HepG2 (cell line): Measurements from ENCODE around the gene ELOVL5. TPM values are rescaled to one million over a fixed set of nuclear protein-coding genes. Genes with fewer than 3 reads are reported as not detected.

ENCODE experiments used
- ATAD3A ChIP-seq: sonication (generic); formaldehyde crosslinking; IDR thresholded peaks from 2 replicates; pipeline ENCODE4 v1.4.0; 2020; ENCODE audit warnings: missing genetic modification reagents
- BCL6 ChIP-seq: IDR thresholded peaks from 2 replicates; pipeline ENCODE4 v1.6.1; 2016; ENCODE audit warnings: missing genetic modification reagents, missing compliant biosample characterization
- FOXA1 ChIP-seq, 2 experiments: fragments of 450-650 bp in 1 of 2; sonication (generic) in 1 of 2; formaldehyde crosslinking in 1 of 2; IDR thresholded peaks; 2 replicates each; pipeline versions ENCODE4 v1.4.0 to v1.6.1; 2016 to 2020; ENCODE audit warnings: missing genetic modification reagents in 1 of 2
- HMG20B ChIP-seq: conservative IDR thresholded peaks from 2 replicates; pipeline ENCODE4 v1.6.1; 2016; ENCODE audit warnings: missing genetic modification reagents, missing compliant biosample characterization
- ISL2 ChIP-seq: sonication (generic); formaldehyde crosslinking; IDR thresholded peaks from 2 replicates; pipeline ENCODE4 v1.5.0; 2020; ENCODE audit warnings: missing genetic modification reagents
- NKX3-1 ChIP-seq: sonication (generic); formaldehyde crosslinking; IDR thresholded peaks from 2 replicates; pipeline ENCODE4 v1.5.0; 2020; ENCODE audit warnings: missing genetic modification reagents
- SIX1 ChIP-seq: sonication (generic); formaldehyde crosslinking; IDR thresholded peaks from 2 replicates; pipeline ENCODE4 v1.4.0; 2020; ENCODE audit warnings: missing genetic modification reagents, borderline replicate concordance
- SOX13 ChIP-seq, 3 experiments: fragments of 450-650 bp in 1 of 3; sonication (generic) in 1 of 3; formaldehyde crosslinking in 1 of 3; IDR thresholded peaks in 2 of 3; conservative IDR thresholded peaks in 1 of 3; 2 replicates each; pipeline versions ENCODE4 v1.5.0 to v1.6.1; 2016 to 2020; ENCODE audit warnings: antibody characterized with exemption in 1 of 3, mild to moderate bottlenecking in 1 of 3, missing compliant biosample characterization in 1 of 3, missing genetic modification reagents in 1 of 3, moderate library complexity in 1 of 3
- ZNF549 ChIP-seq: sonication (generic); formaldehyde crosslinking; IDR thresholded peaks from 2 replicates; pipeline ENCODE4 v1.5.0; 2020; ENCODE audit warnings: missing genetic modification reagents
- ZNF558 ChIP-seq: sonication (generic); formaldehyde crosslinking; IDR thresholded peaks from 2 replicates; pipeline ENCODE4 v1.9.0; 2022; ENCODE audit warnings: mild to moderate bottlenecking, missing genetic modification reagents, borderline replicate concordance
- ZNF883 ChIP-seq: sonication (generic); formaldehyde crosslinking; IDR thresholded peaks from 2 replicates; pipeline ENCODE4 v1.5.1; 2020; ENCODE audit warnings: mild to moderate bottlenecking, missing genetic modification reagents; ENCODE audit errors: not compliant biosample characterization
- polyA plus RNA-seq, 8 experiments: library from polyadenylated mRNA; depleted of rRNA in 3 of 8; stranded (reverse) in 7 of 8; unstranded in 1 of 8; fragments of >200 nt; fragmentation: Illumina TruSeq in 4 of 8; extraction: Trizol in 4 of 8; gene quantifications; 2 replicates each; pipeline versions ENCODE4 v1.2.1 to v1.2.3, GENCODE V29; 2011 to 2016; ENCODE audit warnings: low read depth in 4 of 8, missing spikeins in 1 of 8, mixed read lengths in 1 of 8; ENCODE audit not compliant: insufficient read depth in 1 of 8
- total RNA-seq, 5 experiments: library from RNA; depleted of rRNA; stranded (reverse); fragments of >200 nt; fragmentation: Illumina TruSeq; extraction: Trizol; gene quantifications; 2 replicates each; pipeline ENCODE4 v1.2.3, GENCODE V29; 2016; ENCODE audit warnings: low read depth in 1 of 5
- TF ChIP-seq, protein P1 (sequence below): sonication (generic); formaldehyde crosslinking; IDR thresholded peaks from 2 replicates; pipeline ENCODE4 v1.4.0; 2020; ENCODE audit warnings: missing genetic modification reagents
- TF ChIP-seq, protein P2 (sequence below): sonication (generic); formaldehyde crosslinking; IDR thresholded peaks from 2 replicates; pipeline ENCODE4 v1.4.0; 2020; ENCODE audit warnings: missing genetic modification reagents
- TF ChIP-seq, protein P3 (sequence below): sonication (generic); formaldehyde crosslinking; IDR thresholded peaks from 2 replicates; pipeline ENCODE4 v1.5.1; 2020; ENCODE audit warnings: missing genetic modification reagents, mild to moderate bottlenecking, borderline replicate concordance
- TF ChIP-seq, protein P4 (sequence below): IDR thresholded peaks from 2 replicates; pipeline ENCODE4 v1.6.1; 2016

ELOVL5 gene
- total and polyA plus RNA-seq, 2 of the 13 experiments (the other 11 are each of a cell fraction or from before 2014, with no cell fraction given) = 50.1 to 72.4 TPM

DNA sequence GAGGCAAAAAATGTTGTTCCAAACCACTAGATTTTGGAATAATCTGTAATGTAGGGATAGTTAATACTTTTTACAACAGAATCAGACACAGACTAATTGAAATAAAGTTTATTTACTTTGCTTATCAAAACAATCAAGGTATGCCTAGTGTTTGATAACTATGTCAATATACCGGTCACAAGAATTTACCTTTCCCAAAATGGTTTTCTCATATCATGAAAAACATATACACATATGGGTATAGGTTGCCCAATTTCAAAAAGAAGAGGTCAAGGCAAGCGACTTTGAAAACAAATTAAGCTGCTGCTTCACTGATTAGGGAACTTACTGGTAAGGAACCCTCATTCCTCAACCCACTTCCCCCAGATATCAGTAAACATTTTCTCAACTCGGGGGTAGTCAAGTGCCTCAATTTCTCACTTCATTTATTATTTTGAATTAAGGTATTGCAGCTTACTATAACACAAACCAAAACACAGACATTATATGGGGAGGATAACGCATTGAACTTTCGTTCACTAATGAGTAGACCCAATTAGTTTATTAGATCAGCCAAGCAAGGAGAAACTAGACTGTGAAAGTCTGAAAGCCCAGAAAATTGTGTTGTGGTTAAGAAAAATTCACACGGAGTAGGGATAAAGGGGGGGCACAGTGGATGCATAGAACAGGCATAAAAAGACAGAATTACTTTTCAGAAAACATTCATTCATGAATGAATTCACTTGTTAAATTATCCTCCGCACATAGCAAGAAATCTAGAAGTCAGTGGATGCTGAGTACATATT, 9.0 kb upstream of the ELOVL5 start (continued):
- TF ChIP-seq, protein P1, sequence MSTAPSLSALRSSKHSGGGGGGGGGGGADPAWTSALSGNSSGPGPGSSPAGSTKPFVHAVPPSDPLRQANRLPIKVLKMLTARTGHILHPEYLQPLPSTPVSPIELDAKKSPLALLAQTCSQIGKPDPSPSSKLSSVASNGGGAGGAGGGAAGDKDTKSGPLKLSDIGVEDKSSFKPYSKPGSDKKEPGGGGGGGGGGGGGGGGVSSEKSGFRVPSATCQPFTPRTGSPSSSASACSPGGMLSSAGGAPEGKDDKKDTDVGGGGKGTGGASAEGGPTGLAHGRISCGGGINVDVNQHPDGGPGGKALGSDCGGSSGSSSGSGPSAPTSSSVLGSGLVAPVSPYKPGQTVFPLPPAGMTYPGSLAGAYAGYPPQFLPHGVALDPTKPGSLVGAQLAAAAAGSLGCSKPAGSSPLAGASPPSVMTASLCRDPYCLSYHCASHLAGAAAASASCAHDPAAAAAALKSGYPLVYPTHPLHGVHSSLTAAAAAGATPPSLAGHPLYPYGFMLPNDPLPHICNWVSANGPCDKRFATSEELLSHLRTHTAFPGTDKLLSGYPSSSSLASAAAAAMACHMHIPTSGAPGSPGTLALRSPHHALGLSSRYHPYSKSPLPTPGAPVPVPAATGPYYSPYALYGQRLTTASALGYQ (CRISPR knock-in tag) = peak; percentile 83
- TF ChIP-seq NKX3-1 (CRISPR knock-in tag) (0 out of 2 replicates have a peak, but pooled peaks have one; percentile 22), FOXA1 (IDR thresholded peaks at IDR 0.05) (no peak), FOXA1 (CRISPR knock-in tag; IDR thresholded peaks at IDR 0.05) (peak; percentile 75), ATAD3A (CRISPR knock-in tag) (no peak), ZNF549 (CRISPR knock-in tag) (no peak), SOX13 (IDR thresholded peaks at IDR 0.05) (no peak), SOX13 (CRISPR knock-in tag; conservative IDR thresholded peaks at IDR 0.05 in 1 of 2, IDR thresholded peaks at IDR 0.05 in 1 of 2) (peak in 1 of 2 experiments; percentile 67; a peak in 2 of 4 replicates), ZNF883 (CRISPR knock-in tag) (no peak), BCL6 (peak; percentile 69), HMG20B (CRISPR knock-in tag) (peak; percentile 73; the same call in 1 of the 2 replicates), ZNF558 (no peak), ISL2 (peak; percentile 52; the same call in 1 of the 2 replicates), SIX1 (CRISPR knock-in tag) (peak; percentile 92)
- TF ChIP-seq, protein P2, sequence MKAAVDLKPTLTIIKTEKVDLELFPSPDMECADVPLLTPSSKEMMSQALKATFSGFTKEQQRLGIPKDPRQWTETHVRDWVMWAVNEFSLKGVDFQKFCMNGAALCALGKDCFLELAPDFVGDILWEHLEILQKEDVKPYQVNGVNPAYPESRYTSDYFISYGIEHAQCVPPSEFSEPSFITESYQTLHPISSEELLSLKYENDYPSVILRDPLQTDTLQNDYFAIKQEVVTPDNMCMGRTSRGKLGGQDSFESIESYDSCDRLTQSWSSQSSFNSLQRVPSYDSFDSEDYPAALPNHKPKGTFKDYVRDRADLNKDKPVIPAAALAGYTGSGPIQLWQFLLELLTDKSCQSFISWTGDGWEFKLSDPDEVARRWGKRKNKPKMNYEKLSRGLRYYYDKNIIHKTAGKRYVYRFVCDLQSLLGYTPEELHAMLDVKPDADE = no peak
- TF ChIP-seq, protein P3, sequence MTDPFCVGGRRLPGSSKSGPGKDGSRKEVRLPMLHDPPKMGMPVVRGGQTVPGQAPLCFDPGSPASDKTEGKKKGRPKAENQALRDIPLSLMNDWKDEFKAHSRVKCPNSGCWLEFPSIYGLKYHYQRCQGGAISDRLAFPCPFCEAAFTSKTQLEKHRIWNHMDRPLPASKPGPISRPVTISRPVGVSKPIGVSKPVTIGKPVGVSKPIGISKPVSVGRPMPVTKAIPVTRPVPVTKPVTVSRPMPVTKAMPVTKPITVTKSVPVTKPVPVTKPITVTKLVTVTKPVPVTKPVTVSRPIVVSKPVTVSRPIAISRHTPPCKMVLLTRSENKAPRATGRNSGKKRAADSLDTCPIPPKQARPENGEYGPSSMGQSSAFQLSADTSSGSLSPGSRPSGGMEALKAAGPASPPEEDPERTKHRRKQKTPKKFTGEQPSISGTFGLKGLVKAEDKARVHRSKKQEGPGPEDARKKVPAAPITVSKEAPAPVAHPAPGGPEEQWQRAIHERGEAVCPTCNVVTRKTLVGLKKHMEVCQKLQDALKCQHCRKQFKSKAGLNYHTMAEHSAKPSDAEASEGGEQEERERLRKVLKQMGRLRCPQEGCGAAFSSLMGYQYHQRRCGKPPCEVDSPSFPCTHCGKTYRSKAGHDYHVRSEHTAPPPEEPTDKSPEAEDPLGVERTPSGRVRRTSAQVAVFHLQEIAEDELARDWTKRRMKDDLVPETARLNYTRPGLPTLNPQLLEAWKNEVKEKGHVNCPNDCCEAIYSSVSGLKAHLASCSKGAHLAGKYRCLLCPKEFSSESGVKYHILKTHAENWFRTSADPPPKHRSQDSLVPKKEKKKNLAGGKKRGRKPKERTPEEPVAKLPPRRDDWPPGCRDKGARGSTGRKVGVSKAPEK = 0 out of 2 replicates have a peak, but pooled peaks have one; percentile 3
- TF ChIP-seq, protein P4, sequence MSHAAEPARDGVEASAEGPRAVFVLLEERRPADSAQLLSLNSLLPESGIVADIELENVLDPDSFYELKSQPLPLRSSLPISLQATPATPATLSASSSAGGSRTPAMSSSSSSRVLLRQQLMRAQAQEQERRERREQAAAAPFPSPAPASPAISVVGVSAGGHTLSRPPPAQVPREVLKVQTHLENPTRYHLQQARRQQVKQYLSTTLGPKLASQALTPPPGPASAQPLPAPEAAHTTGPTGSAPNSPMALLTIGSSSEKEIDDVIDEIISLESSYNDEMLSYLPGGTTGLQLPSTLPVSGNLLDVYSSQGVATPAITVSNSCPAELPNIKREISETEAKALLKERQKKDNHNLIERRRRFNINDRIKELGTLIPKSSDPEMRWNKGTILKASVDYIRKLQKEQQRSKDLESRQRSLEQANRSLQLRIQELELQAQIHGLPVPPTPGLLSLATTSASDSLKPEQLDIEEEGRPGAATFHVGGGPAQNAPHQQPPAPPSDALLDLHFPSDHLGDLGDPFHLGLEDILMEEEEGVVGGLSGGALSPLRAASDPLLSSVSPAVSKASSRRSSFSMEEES = peak; percentile 58; the same call in 1 of the 2 replicates
